Transverse colon (tissue), 4 donors: ENCODE data around the gene JAZF1.
"Not testable (repeated sequence)": the region's sequence is repeated elsewhere in the genome, so short reads cannot be mapped to it uniquely, and the experiment has no call there.

Experiments used
- EP300 ChIP-seq: sonication (generic); formaldehyde crosslinking; IDR thresholded peaks from one replicate; pipeline ENCODE4 v1.6.1; 2017; ENCODE audit warnings: antibody characterized with exemption, low read depth
- POLR2A ChIP-seq: fragments of 450-650 bp; IDR thresholded peaks from one replicate; pipeline ENCODE4 v1.6.1; 2016; ENCODE audit warnings: antibody characterized with exemption, mild to moderate bottlenecking, moderate library complexity
- POLR2AphosphoS5 ChIP-seq, 3 donors: sonication (generic); formaldehyde crosslinking; IDR thresholded peaks; one replicate each; pipeline ENCODE4 v1.6.1; 2016; ENCODE audit warnings: antibody characterized with exemption in 3 of 3
- TF ChIP-seq, protein P1 (sequence below), 5 experiments: fragments of 200-600 bp in 3 of 5; fragments of 450-650 bp in 2 of 5; sonication (generic) in 3 of 5; IDR thresholded peaks; 1 replicate in 2 of 5; 2 replicates in 3 of 5; pipeline ENCODE4 v1.5.1; 2016 to 2017; ENCODE audit warnings: antibody characterized with exemption in 5 of 5, inconsistent platforms in 3 of 5, mild to moderate bottlenecking in 2 of 5, moderate library complexity in 1 of 5

GRCh38 chr7:27886710-27887109 lies 293.9 kb downstream of the JAZF1 start:
- not testable (repeated sequence) for TF ChIP-seq POLR2A; POLR2AphosphoS5 (IDR thresholded peaks at IDR 0.05); EP300
- TF ChIP-seq, protein P1, sequence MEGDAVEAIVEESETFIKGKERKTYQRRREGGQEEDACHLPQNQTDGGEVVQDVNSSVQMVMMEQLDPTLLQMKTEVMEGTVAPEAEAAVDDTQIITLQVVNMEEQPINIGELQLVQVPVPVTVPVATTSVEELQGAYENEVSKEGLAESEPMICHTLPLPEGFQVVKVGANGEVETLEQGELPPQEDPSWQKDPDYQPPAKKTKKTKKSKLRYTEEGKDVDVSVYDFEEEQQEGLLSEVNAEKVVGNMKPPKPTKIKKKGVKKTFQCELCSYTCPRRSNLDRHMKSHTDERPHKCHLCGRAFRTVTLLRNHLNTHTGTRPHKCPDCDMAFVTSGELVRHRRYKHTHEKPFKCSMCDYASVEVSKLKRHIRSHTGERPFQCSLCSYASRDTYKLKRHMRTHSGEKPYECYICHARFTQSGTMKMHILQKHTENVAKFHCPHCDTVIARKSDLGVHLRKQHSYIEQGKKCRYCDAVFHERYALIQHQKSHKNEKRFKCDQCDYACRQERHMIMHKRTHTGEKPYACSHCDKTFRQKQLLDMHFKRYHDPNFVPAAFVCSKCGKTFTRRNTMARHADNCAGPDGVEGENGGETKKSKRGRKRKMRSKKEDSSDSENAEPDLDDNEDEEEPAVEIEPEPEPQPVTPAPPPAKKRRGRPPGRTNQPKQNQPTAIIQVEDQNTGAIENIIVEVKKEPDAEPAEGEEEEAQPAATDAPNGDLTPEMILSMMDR (IDR thresholded peaks at IDR 0.05): not testable (repeated sequence)
